Measurements from ENCODE around the gene PRLR. TPM values are rescaled to one million over a fixed set of nuclear protein-coding genes. Genes with fewer than 3 reads are reported as not detected.
"Not testable (repeated sequence)": the region's sequence is repeated elsewhere in the genome, so short reads cannot be mapped to it uniquely, and the experiment has no call there.

The PRLR gene
- total RNA-seq, 1 donor from 2014 or later, result 0.93 TPM

GRCh38 chr5:35103637-35104299 is 126.5 kb downstream of the PRLR start:
- Histone ChIP-seq H3K4me1 (ENCODE audit: insufficient read depth, low read length) (no peaks in the 10 kb centered on the region), H3K9ac (ENCODE audit: low read length) (no peak overlapping the region), H3K9me3 (ENCODE audit: insufficient read depth, low read depth, low read length) (no peaks in the 10 kb centered on the region), H4K20me1 (ENCODE audit: insufficient read depth, low read length) (no peaks in the 10 kb centered on the region), H3K27ac (ENCODE audit: low read depth, low read length) (no peak overlapping the region), H3K79me2 (ENCODE audit: insufficient read depth, low read length) (no peaks in the 10 kb centered on the region), H3K4me2 (ENCODE audit: low read length) (no peak overlapping the region), H2AFZ (ENCODE audit: low read depth, low read length) (no peak overlapping the region), H3K36me3 (ENCODE audit: insufficient read depth, low read length) (no peaks in the 10 kb centered on the region), H3K4me3 (ENCODE audit: insufficient read depth, low read depth, low read length) (no peak overlapping the region), H3K27me3 (ENCODE audit: insufficient read depth, low read length) (peaks cover 2% of the 10 kb centered on the region)
- Mint-ChIP-seq H3K4me3 (ENCODE audit: unreplicated experiment) (no peak overlapping the region), H3K27ac (ENCODE audit: unreplicated experiment) (no peak overlapping the region), H3K9me3 (ENCODE audit: unreplicated experiment) (peaks cover 9% of the 10 kb centered on the region), H3K36me3 (ENCODE audit: low read depth, unreplicated experiment) (peaks cover 1% of the 10 kb centered on the region), H3K4me1 (ENCODE audit: low read depth, unreplicated experiment) (no peaks in the 10 kb centered on the region), H3K27me3 (ENCODE audit: low read depth, unreplicated experiment) (no peaks in the 10 kb centered on the region)
- DNase-seq (ENCODE audit: low read depth) (no peak), FAIRE-seq (no peak)
- no peak for TF ChIP-seq EZH2 (IDR thresholded peaks at IDR 0.05; ENCODE audit: insufficient read depth, low read length)
- TF ChIP-seq CTCF (IDR thresholded peaks at IDR 0.05; ENCODE audit: insufficient read depth, low read depth, low read length), result no peak

DNA sequence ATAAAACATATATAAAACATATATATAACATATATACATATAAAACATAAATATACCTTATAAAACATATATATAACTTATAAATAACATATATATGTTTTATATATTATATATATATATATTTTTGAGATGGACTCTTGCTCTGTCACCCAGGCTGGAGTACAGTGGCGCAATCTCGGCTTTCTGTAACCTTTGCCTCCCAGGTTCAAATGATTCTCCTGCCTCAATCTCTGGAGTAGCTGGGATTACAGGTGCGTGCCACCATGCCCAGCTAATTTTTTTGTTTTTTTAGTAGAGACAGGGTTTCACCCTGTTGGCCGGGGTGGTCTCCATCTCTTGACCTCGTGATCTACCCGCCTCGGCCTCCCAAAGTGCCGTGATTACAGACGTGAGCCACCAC is 128.6 kb downstream of the PRLR start:
- not testable (repeated sequence) for H3K4me3 Mint-ChIP-seq (ENCODE audit: unreplicated experiment); DNase-seq (ENCODE audit: low read depth); H3K9me3 ChIP-seq (ENCODE audit: insufficient read depth, low read depth, low read length); H3K27me3 Mint-ChIP-seq (ENCODE audit: low read depth, unreplicated experiment); H3K9ac ChIP-seq (ENCODE audit: low read length); H3K4me1 Mint-ChIP-seq (ENCODE audit: low read depth, unreplicated experiment); FAIRE-seq; H3K9me3 Mint-ChIP-seq (ENCODE audit: unreplicated experiment); H3K27ac Mint-ChIP-seq (ENCODE audit: unreplicated experiment); H3K27ac ChIP-seq (ENCODE audit: low read depth, low read length); H3K4me2 ChIP-seq (ENCODE audit: low read length); H3K27me3 ChIP-seq (ENCODE audit: insufficient read depth, low read length); H3K79me2 ChIP-seq (ENCODE audit: insufficient read depth, low read length); H3K36me3 Mint-ChIP-seq (ENCODE audit: low read depth, unreplicated experiment); H3K4me1 ChIP-seq (ENCODE audit: insufficient read depth, low read length); H2AFZ ChIP-seq (ENCODE audit: low read depth, low read length); H3K4me3 ChIP-seq (ENCODE audit: insufficient read depth, low read depth, low read length); H3K36me3 ChIP-seq (ENCODE audit: insufficient read depth, low read length); H4K20me1 ChIP-seq (ENCODE audit: insufficient read depth, low read length)

DNA sequence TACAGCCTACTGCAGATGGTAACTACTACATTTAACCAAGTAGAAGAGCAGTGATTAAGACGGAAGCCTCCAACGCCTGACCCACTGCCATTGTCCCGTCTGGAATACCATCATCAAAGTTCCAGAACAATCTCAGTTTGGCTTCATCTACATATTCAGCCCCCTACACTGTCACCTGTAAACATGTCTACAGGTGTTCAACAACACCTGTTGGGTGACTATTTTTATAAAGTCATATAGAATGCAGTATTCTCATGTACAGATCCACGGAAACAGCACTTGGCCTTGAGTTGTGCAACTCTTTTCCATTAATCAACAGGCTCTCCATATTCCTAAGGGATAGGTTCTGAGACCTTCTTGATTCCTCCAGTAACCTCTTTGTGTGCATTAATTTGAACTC is 129.3 kb downstream of the PRLR start:
- H3K27me3 ChIP-seq (ENCODE audit: insufficient read depth, low read length), result peaks cover 2% of the 10 kb centered on the region
- H3K9me3 ChIP-seq (ENCODE audit: insufficient read depth, low read depth, low read length), result no peaks in the 10 kb centered on the region
- H3K27ac ChIP-seq (ENCODE audit: low read depth, low read length), result no peak overlapping the region
- H3K4me1 ChIP-seq (ENCODE audit: insufficient read depth, low read length), result no peaks in the 10 kb centered on the region
- H3K4me2 ChIP-seq (ENCODE audit: low read length), result no peak overlapping the region
- H3K9ac ChIP-seq (ENCODE audit: low read length), result no peak overlapping the region
- H3K27ac Mint-ChIP-seq (ENCODE audit: unreplicated experiment), result no peak overlapping the region
- TF ChIP-seq CTCF (IDR thresholded peaks at IDR 0.05; ENCODE audit: insufficient read depth, low read depth, low read length) (no peak), EZH2 (IDR thresholded peaks at IDR 0.05; ENCODE audit: insufficient read depth, low read length) (no peak)
- no peaks in the 10 kb centered on the region for H4K20me1 ChIP-seq (ENCODE audit: insufficient read depth, low read length)
- DNase-seq (ENCODE audit: low read depth) (no peak), FAIRE-seq (no peak)
- H3K4me3 ChIP-seq (ENCODE audit: insufficient read depth, low read depth, low read length), result no peak overlapping the region
- no peaks in the 10 kb centered on the region for H3K36me3 ChIP-seq (ENCODE audit: insufficient read depth, low read length)
- H3K79me2 ChIP-seq (ENCODE audit: insufficient read depth, low read length), result no peaks in the 10 kb centered on the region
- H3K4me3 Mint-ChIP-seq (ENCODE audit: unreplicated experiment), result no peak overlapping the region
- H3K9me3 Mint-ChIP-seq (ENCODE audit: unreplicated experiment), result peaks cover 2% of the 10 kb centered on the region
- H2AFZ ChIP-seq (ENCODE audit: low read depth, low read length), result no peak overlapping the region
- no peaks in the 10 kb centered on the region for H3K4me1 Mint-ChIP-seq (ENCODE audit: low read depth, unreplicated experiment)
- H3K36me3 Mint-ChIP-seq (ENCODE audit: low read depth, unreplicated experiment), result peaks cover 1% of the 10 kb centered on the region
- peaks cover 4% of the 10 kb centered on the region for H3K27me3 Mint-ChIP-seq (ENCODE audit: low read depth, unreplicated experiment)

Measured in astrocyte (in vitro differentiated cells and primary cell).